ENCODE results near the gene BLM.

DNA sequence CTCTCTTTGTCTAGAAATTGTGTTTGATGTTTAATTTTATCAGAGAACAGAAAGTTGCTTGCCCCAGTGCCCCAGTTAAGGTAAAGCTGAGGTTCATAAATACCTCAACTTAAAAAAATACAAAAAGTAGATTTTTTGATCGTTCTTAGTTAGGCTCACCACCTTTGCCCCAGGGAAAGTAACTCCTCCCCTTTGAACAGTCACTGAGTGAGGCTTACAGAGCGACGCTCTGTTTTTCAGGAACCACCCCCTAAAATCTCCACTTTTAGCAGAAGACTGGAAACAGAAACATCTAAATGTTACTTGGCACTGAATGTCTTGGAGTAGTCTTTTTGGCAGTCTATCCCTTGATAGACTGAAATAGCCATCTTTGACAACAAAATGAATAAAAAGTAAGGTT, 24.9 kb downstream of the BLM start:
- TF ChIP-seq, protein P1, sequence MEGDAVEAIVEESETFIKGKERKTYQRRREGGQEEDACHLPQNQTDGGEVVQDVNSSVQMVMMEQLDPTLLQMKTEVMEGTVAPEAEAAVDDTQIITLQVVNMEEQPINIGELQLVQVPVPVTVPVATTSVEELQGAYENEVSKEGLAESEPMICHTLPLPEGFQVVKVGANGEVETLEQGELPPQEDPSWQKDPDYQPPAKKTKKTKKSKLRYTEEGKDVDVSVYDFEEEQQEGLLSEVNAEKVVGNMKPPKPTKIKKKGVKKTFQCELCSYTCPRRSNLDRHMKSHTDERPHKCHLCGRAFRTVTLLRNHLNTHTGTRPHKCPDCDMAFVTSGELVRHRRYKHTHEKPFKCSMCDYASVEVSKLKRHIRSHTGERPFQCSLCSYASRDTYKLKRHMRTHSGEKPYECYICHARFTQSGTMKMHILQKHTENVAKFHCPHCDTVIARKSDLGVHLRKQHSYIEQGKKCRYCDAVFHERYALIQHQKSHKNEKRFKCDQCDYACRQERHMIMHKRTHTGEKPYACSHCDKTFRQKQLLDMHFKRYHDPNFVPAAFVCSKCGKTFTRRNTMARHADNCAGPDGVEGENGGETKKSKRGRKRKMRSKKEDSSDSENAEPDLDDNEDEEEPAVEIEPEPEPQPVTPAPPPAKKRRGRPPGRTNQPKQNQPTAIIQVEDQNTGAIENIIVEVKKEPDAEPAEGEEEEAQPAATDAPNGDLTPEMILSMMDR (optimal IDR thresholded peaks at IDR 0.05 in 1 of 3, IDR thresholded peaks at IDR 0.05 in 1 of 3, conservative IDR thresholded peaks at IDR 0.05 in 1 of 3; ENCODE audit: extremely low read depth in 1 of 3, insufficient read depth in 2 of 3, low read length in 3 of 3), result no peak
- TF ChIP-seq EZH2 (IDR thresholded peaks at IDR 0.05; ENCODE audit: low read length), result no peak

All from keratinocyte (primary cell).